OCI-LY7 (cell line): Measurements from ENCODE around the gene ACAN. TPM values are rescaled to one million over a fixed set of nuclear protein-coding genes. Genes with fewer than 3 reads are reported as not detected.

Experiments
- BruUV-seq: library from RNA; stranded (reverse); fragments of 400-500 nt; replicated peaks from 2 replicates; lab custom pipeline; 2021; lab: Mats Ljungman, UMichigan
- CTCF ChIA-PET: fragments of 300-600 bp; sonication (Branson Sonifier 250); formaldehyde crosslinking; loops from one replicate; lab custom pipeline; 2022; ENCODE audit warnings: antibody characterized with exemption; ENCODE audit not compliant: unreplicated experiment; lab: Charles Lee
- POLR2A ChIA-PET: fragments of 300-600 bp; sonication (Branson Sonifier 250); formaldehyde crosslinking; loops from one replicate; lab custom pipeline; 2022; ENCODE audit warnings: antibody characterized with exemption; lab: Charles Lee
- DNase-seq: peaks from one replicate; pipeline ENCODE4 v3.0.0-alpha.2; 2015; ENCODE audit warnings: low spot score
- H2AFZ ChIP-seq: fragments of 200-600 bp; sonication (generic), shearing (Covaris generic); 2 replicates; pipeline ENCODE4 v1.6.1; 2014; ENCODE audit warnings: mild to moderate bottlenecking, antibody characterized with exemption, low read length, moderate library complexity
- H3K27ac ChIP-seq: fragments of 200-600 bp; sonication (generic); 2 replicates; pipeline ENCODE4 v1.5.1; 2014; ENCODE audit warnings: mixed run types, low read depth, mild to moderate bottlenecking, moderate library complexity, low read length, inconsistent platforms; ENCODE audit not compliant: poor library complexity, severe bottlenecking
- H3K36me3 ChIP-seq: fragments of 200-600 bp; sonication (generic); 2 replicates; pipeline ENCODE4 v1.6.1; 2014; ENCODE audit warnings: mild to moderate bottlenecking, antibody characterized with exemption, low read length, moderate library complexity, mixed read lengths; ENCODE audit not compliant: insufficient read depth
- H3K4me1 ChIP-seq: fragments of 200-600 bp; sonication (generic); 2 replicates; pipeline ENCODE4 v1.5.1; 2014; ENCODE audit warnings: mild to moderate bottlenecking, low read length; ENCODE audit not compliant: insufficient read depth, poor library complexity, severe bottlenecking
- H3K4me2 ChIP-seq: fragments of 200-600 bp; sonication (generic); 2 replicates; pipeline ENCODE4 v1.6.1; 2014; ENCODE audit warnings: mild to moderate bottlenecking, low read length
- H3K4me3 ChIP-seq: fragments of 200-600 bp; sonication (generic); 2 replicates; pipeline ENCODE4 v1.5.1; 2014; ENCODE audit warnings: mild to moderate bottlenecking, low read depth, low read length; ENCODE audit not compliant: poor library complexity, severe bottlenecking
- H3K79me2 ChIP-seq: fragments of 200-600 bp; sonication (generic); 2 replicates; pipeline ENCODE4 v1.6.1; 2016; ENCODE audit warnings: low read depth, mild to moderate bottlenecking, low read length, moderate library complexity, mixed read lengths; ENCODE audit not compliant: insufficient read depth
- H3K9me2 ChIP-seq: fragments of 200-600 bp; sonication (generic); 2 replicates; pipeline ENCODE4 v1.6.1; 2016; ENCODE audit warnings: mild to moderate bottlenecking, low read length, mixed read lengths; ENCODE audit not compliant: insufficient read depth
- H3K9me3 ChIP-seq: fragments of 200-600 bp; sonication (generic); 2 replicates; pipeline ENCODE4 v1.6.1; 2014; ENCODE audit warnings: mild to moderate bottlenecking, mixed run types, low read length, mixed read lengths
- H4K20me1 ChIP-seq: fragments of 200-600 bp; sonication (generic); 2 replicates; pipeline ENCODE4 v1.6.1; 2014; ENCODE audit warnings: mild to moderate bottlenecking, antibody characterized with exemption, low read length, moderate library complexity, mixed read lengths; ENCODE audit not compliant: insufficient read depth
- EZH2phosphoT487 ChIP-seq: fragments of 200-600 bp; sonication (generic); IDR thresholded peaks from 2 replicates; pipeline ENCODE4 v1.6.1; 2018; ENCODE audit warnings: low read depth, borderline replicate concordance, mild to moderate bottlenecking, mixed run types, antibody characterized with exemption, low read length, moderate library complexity, mixed read lengths
- intact Hi-C: fragments of 100-400 bp; cut with micrococcal nuclease; formaldehyde crosslinking; loops from one replicate; pipeline ENCODE4 v1.10.0; 2022; ENCODE audit not compliant: unreplicated experiment
- total RNA-seq, 2 experiments: library from RNA; depleted of rRNA in 1 of 2; stranded (reverse); fragments of >200 nt in 1 of 2; shearing (Covaris generic) in 1 of 2; gene quantifications; 2 replicates each; pipeline ENCODE4 v1.2.3, GENCODE V29; 2014 to 2022
- TF ChIP-seq, protein P1 (sequence below): fragments of 200-600 bp; sonication (generic); conservative IDR thresholded peaks from 2 replicates; pipeline ENCODE4 v1.5.1; 2014; ENCODE audit warnings: mild to moderate bottlenecking, antibody characterized with exemption, low read length, moderate library complexity, mixed read lengths

The ACAN gene
- total RNA-seq, 2 experiments from 2014 or later: not detected

DNA sequence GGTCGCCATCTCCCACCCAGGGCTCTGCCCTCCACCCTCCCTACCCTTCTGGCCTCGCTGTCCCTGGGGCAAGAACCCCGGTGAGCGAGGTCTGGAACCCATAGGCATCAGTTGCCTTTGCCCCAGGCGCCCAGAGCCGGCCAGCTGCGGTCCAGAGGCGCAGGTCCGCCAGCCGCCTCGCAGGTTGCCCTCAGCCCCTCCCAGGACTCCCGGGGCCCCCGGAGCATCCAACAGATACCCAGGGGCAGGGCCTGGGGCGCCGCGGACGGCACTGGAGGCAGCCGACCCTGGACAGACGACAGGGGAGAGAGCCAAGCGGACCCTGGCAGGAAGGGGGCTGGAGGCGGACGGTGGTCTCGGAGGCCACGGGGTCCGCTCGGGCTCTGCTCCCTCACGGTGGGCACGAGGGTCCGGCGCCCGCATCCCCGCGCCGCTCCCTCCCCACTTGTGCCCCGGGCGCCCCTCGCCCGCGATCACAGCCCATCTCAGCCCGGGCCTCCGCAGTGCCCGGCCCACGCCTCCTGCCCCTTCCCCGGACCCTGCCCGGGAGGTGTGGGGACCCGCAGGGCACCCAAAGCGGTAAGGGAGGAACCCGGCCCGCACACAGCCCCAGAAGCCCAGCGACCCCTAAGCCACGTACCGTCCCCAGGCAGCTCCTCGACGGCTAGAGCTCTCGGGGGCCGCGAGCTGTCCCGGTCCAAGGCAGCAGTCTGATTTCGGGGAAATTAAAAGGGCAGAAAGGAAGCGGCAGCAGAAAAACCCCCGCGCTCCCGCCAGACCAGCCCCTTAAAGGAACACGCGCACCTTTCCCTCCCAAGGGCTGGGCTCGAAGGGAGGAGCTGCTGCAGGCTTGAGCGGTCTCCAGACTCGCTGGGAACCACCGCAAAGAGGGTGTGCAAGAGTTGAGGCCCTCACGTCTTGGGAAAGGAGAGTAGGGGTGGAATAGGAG is 91.9 kb downstream of the ACAN start, which contains the start of gene HAPLN3:
Gene HAPLN3 (minus strand): TSS at position 726 of the 949 bp plus-strand sequence. CDS start 8,246 bp downstream, outside the sequence.
- CTCF ChIA-PET: interaction anchor here (0.6 kb wide), 1 partner anchor 971 kb away, joined by 4 read pairs; no protein-coding TSS in a partner anchor
- Histone ChIP-seq H3K4me1 (peaks cover 3% of the 10 kb centered on the region), H3K79me2 (no peaks in the 10 kb centered on the region), H3K4me2 (peak within 1 kb of the TSS; percentile 26; the same call in 1 of the 2 replicates), H2AFZ (no peak within 1 kb of the TSS), H3K36me3 (no peaks in the 10 kb centered on the region), H3K9me3 (no peaks in the 10 kb centered on the region), H3K9me2 (no peaks in the 10 kb centered on the region), H3K27ac (no peak within 1 kb of the TSS), H3K4me3 (no peak within 1 kb of the TSS), H4K20me1 (no peaks in the 10 kb centered on the region)
- POLR2A ChIA-PET: no interaction called here
- TF ChIP-seq EZH2phosphoT487: no peak
- TF ChIP-seq, protein P1, sequence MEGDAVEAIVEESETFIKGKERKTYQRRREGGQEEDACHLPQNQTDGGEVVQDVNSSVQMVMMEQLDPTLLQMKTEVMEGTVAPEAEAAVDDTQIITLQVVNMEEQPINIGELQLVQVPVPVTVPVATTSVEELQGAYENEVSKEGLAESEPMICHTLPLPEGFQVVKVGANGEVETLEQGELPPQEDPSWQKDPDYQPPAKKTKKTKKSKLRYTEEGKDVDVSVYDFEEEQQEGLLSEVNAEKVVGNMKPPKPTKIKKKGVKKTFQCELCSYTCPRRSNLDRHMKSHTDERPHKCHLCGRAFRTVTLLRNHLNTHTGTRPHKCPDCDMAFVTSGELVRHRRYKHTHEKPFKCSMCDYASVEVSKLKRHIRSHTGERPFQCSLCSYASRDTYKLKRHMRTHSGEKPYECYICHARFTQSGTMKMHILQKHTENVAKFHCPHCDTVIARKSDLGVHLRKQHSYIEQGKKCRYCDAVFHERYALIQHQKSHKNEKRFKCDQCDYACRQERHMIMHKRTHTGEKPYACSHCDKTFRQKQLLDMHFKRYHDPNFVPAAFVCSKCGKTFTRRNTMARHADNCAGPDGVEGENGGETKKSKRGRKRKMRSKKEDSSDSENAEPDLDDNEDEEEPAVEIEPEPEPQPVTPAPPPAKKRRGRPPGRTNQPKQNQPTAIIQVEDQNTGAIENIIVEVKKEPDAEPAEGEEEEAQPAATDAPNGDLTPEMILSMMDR: no peak
- no peak for DNase-seq
- BruUV-seq: no TSS peak
- intact Hi-C loops: no loop called here

DNA sequence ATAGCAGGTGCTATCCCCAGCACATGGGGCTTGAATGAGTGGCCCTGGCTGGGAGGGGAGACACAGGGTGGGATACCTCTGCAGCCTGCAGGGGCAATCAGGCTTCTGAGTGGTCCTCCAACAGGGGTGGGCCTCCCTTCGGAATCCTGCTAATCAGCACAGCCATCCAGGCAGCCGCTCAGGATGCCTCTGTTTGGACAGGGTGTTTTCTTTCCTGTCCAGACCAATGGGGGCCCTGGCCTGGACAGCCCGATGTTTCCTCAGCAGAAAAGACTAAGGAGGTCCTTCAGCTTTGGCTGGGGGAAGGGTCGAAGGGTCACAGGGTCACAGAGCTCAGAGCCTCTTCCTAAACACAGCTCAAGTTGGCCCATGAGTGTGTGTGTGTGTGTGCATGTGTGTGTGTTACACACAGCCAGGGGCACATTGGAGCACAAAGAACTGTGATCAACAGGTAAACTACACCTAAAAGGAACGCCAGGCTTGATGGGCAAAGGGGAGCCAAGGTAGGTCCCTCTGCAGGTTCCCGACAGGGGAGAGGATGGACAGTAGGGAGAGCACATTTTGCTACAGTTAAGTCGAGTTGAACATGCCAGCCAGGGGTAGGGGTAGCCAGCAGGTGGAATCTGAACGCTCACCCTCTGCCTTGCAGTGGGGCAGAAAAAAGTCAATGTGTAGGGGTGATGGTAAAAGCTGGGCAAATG is 93.2 kb downstream of the ACAN start:
- ChIA-PET POLR2A (no interaction called here), CTCF (no interaction called here)
- BruUV-seq: no TSS peak
- Histone ChIP-seq H3K36me3 (no peaks in the 10 kb centered on the region), H4K20me1 (no peaks in the 10 kb centered on the region), H3K4me3 (no peak overlapping the region), H2AFZ (no peak overlapping the region), H3K9me3 (no peaks in the 10 kb centered on the region), H3K27ac (no peak overlapping the region), H3K4me1 (peaks cover 3% of the 10 kb centered on the region), H3K4me2 (no peak overlapping the region), H3K79me2 (no peaks in the 10 kb centered on the region), H3K9me2 (no peaks in the 10 kb centered on the region)
- no peak for TF ChIP-seq EZH2phosphoT487
- TF ChIP-seq, protein P1: no peak
- intact Hi-C loops: no loop called here
- DNase-seq: no peak
